ENCODE measurements around the gene GEMIN4. TPM values are rescaled to one million over a fixed set of nuclear protein-coding genes. Genes with fewer than 3 reads are reported as not detected.
"Not testable (repeated sequence)": the region's sequence is repeated elsewhere in the genome, so short reads cannot be mapped to it uniquely, and the experiment has no call there.

GEMIN4 gene
- 71.4 and 80.3 TPM in 2 replicates for total RNA-seq

GRCh38 chr17:752002-752619 lies at the start of gene GEMIN4:
TSS of gene GEMIN4 (minus strand) at chr17:752264. CDS start at chr17:752142, 122 bp downstream.
- Mint-ChIP-seq H3K9me3 (peaks cover 6% of the 10 kb centered on the region), H3K4me1 (peaks cover 35% of the 10 kb centered on the region), H3K27ac (peak within 1 kb of the TSS; percentile 98), H3K27me3 (no peaks in the 10 kb centered on the region), H3K4me3 (peak within 1 kb of the TSS; percentile 100), H3K36me3 (ENCODE audit: low read depth) (peaks cover 50% of the 10 kb centered on the region)
- peak; percentile 100 for DNase-seq
- intact Hi-C loops (cut with micrococcal nuclease): loop anchor here (1.0 kb wide), 5 partner anchors 20 to 244 kb away; partner anchors contain the start of genes GLOD4, MRM3, TLCD3A and VPS53

DNA sequence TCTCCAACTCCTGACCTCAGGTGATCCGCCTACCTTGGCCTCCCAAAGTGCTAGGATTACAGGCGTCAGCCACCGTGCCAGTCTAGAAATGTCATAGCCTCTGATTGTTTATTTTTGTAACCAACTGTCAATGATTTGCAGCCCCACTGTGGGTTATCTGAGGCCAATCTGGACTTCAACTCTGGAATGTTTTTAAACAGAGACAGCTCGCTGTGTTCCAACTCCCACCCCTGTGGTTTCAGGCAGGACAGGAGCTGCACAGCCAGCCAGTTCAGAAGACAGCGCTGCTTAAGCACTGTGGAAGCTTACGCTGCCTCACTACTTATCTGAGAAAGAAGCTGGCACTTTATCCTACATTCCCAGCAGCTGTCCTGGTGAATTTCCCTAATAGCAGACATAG lies 49.6 kb upstream of the GEMIN4 start:
- no peak overlapping the region for H3K4me3 Mint-ChIP-seq
- intact Hi-C loops (cut with micrococcal nuclease): no loop called here
- DNase-seq: no peak
- no peaks in the 10 kb centered on the region for H3K9me3 Mint-ChIP-seq
- H3K27ac Mint-ChIP-seq: no peak overlapping the region
- no peaks in the 10 kb centered on the region for H3K4me1 Mint-ChIP-seq
- H3K36me3 Mint-ChIP-seq (ENCODE audit: low read depth): peaks cover 2% of the 10 kb centered on the region
- H3K27me3 Mint-ChIP-seq: no peaks in the 10 kb centered on the region

DNA sequence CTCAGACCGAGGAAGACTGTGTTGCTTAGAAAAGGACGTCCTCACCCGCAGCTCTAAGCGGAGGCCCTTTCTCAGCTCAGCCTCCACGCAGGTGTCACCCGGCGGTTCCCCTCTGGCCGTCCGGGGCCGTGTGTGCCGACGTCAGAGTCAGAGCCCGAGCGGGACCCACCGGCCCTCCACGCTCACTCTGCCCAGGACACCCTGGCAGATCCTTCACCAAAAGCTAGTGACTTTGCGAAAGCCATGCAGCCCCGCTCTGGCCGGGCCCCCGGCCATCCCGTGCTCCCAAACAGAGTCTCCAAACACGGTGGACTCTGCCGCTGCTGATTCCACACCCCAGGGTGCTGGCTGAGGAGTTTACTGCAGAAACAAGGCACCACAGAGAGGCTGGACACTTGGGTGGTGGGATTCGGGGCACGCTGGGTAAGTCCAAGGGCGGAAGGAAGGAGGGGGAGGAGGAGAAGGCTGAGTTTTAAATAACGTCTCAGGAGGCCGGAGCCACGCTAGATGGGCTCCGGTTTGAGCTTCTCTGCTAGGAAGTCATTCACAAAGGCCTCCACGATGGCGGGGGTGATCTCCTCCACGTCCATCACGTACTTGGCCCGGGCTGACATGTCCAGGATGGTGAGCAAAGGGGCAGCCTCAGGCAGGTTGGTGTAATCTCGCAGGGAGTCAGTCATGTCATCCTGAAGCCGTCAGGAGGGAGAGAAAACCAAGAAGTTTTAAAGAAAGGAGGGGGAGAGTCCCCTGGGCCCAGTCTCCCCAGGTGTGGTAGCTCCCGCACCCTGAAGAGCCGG lies 48.6 kb upstream of the GEMIN4 start:
- Mint-ChIP-seq H3K9me3 (no peaks in the 10 kb centered on the region), H3K4me1 (no peaks in the 10 kb centered on the region), H3K36me3 (ENCODE audit: low read depth) (peaks cover 2% of the 10 kb centered on the region), H3K27ac (no peak overlapping the region), H3K27me3 (no peaks in the 10 kb centered on the region), H3K4me3 (no peak overlapping the region)
- intact Hi-C loops (cut with micrococcal nuclease): no loop called here
- DNase-seq: no peak

DNA sequence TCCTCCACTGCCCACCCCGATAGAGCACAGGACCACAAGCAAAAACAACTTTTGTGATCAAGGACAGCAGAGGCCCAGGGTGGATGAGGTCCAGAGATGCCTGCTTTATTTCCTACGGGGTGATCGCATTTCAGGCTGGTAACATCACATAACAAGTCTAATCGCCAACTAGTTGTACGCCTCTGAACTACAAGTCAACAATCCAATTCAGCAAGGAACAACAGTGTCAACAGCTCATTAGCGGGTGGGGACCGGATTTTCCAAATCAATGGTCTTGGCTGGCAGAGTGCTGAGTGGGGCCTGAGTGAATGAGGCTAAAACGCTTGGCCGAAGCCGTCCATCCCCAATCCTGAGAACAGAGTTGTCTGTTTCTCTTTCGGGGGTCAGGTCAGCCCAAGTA lies 47.2 kb upstream of the GEMIN4 start:
- Mint-ChIP-seq H3K9me3 (no peaks in the 10 kb centered on the region), H3K4me1 (peaks cover 4% of the 10 kb centered on the region), H3K27me3 (no peaks in the 10 kb centered on the region), H3K36me3 (ENCODE audit: low read depth) (peaks cover 5% of the 10 kb centered on the region), H3K4me3 (no peak overlapping the region), H3K27ac (no peak overlapping the region)
- no peak for DNase-seq
- intact Hi-C loops (cut with micrococcal nuclease): loop anchor here (5.0 kb wide), 1 partner anchor 198 kb away; the partner anchor contains the start of gene TIMM22

GRCh38 chr17:798246-798645 lies 46.2 kb upstream of the GEMIN4 start:
- intact Hi-C loops (cut with micrococcal nuclease): loop anchor here (5.0 kb wide), 1 partner anchor 199 kb away; the partner anchor contains the start of gene TIMM22
- H3K9me3 Mint-ChIP-seq: no peaks in the 10 kb centered on the region
- no peak for DNase-seq
- no peak overlapping the region for H3K4me3 Mint-ChIP-seq
- H3K27ac Mint-ChIP-seq: no peak overlapping the region
- peaks cover 4% of the 10 kb centered on the region for H3K4me1 Mint-ChIP-seq
- H3K36me3 Mint-ChIP-seq (ENCODE audit: low read depth): peaks cover 6% of the 10 kb centered on the region
- H3K27me3 Mint-ChIP-seq: no peaks in the 10 kb centered on the region

DNA sequence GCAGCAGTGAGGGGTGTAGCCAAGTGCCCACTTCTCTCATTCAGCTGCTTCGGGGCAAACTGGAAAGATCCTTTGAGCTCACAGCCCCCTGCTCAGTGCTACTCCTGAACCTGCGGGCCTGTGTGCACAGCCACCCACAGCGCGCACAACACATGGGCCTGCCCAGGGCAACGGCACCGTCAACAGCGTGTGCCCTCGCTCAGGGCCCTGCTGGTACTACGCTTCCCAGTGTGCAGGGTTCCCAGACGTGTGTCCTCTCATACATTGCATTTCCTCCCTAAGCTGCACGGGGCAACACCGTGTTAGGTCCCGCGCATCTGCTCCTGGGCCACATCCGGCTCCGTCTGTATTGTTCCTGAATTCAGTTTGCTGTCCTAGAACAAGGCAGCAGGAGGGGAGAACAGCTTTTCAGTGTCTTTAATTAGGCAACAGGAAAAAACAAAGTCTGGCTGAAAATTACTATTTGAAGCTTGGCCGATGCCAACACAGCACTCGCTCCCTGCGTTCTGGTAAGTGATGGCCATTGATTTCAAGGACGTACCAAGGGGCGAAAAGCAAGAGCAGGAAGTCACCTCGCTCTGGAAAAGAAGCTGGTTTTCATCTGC lies 45.3 kb upstream of the GEMIN4 start:
- intact Hi-C loops (cut with micrococcal nuclease): loop anchor here (5.0 kb wide), 1 partner anchor 200 kb away; the partner anchor contains the start of gene TIMM22
- no peaks in the 10 kb centered on the region for H3K27me3 Mint-ChIP-seq
- no peak overlapping the region for H3K4me3 Mint-ChIP-seq
- DNase-seq: no peak
- peaks cover 4% of the 10 kb centered on the region for H3K4me1 Mint-ChIP-seq
- H3K27ac Mint-ChIP-seq: no peak overlapping the region
- peaks cover 11% of the 10 kb centered on the region for H3K36me3 Mint-ChIP-seq (ENCODE audit: low read depth)
- H3K9me3 Mint-ChIP-seq: no peaks in the 10 kb centered on the region

DNA sequence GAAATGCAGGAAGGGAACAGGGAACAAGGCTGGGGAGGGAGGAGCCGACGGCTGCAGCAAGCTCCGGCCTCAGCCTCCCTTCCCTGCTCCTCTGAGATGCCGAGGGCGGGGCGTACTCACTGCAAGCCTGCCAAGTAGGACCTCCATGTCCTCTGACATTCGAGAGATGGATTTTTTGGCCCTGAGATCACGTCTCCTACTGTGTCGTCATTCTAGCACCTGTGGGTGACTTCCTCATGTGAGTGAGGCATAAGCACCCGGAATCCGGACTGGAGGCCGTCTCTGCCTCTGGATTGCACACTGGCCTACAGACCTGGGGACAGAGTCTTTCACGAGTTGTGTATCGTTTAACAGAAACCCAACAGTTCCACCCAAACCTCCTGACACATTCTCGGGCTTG lies 44.5 kb upstream of the GEMIN4 start:
- DNase-seq: no peak
- Mint-ChIP-seq H3K4me1 (peaks cover 4% of the 10 kb centered on the region), H3K27ac (no peak overlapping the region), H3K36me3 (ENCODE audit: low read depth) (peaks cover 16% of the 10 kb centered on the region), H3K9me3 (no peaks in the 10 kb centered on the region), H3K27me3 (no peaks in the 10 kb centered on the region), H3K4me3 (no peak overlapping the region)
- intact Hi-C loops (cut with micrococcal nuclease): loop anchor here (5.0 kb wide), 1 partner anchor 201 kb away; the partner anchor contains the start of gene TIMM22

DNA sequence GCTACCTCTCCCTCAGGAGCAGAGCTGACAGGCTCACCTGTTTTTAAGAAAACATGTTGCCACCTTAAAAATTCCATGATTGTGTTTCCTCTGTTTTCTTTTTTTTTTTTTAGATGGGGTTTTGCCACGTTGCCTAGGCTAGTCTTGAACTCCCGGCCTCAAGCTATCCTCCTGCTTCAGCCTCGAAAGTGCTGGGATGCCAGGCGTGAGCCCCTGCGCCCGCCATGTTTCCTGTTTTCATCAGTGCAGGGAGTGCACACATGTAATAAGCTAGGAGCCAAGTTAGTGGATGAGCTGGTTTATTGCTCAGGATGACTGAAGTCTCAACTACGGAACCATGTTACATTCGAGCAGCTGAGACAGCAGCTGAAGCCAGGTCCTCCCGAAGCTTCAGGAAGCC lies 43.7 kb upstream of the GEMIN4 start:
- Mint-ChIP-seq H3K27ac (no peak overlapping the region), H3K36me3 (ENCODE audit: low read depth) (peaks cover 23% of the 10 kb centered on the region), H3K4me1 (peaks cover 4% of the 10 kb centered on the region), H3K9me3 (no peaks in the 10 kb centered on the region), H3K4me3 (no peak overlapping the region), H3K27me3 (no peaks in the 10 kb centered on the region)
- DNase-seq: no peak
- intact Hi-C loops (cut with micrococcal nuclease): loop anchor here (1.0 to 5.0 kb wide), 2 partner anchors 186 to 202 kb away; partner anchors contain the start of gene TIMM22

- H3K4me3 Mint-ChIP-seq: no peak overlapping the region
- no peak for DNase-seq
- intact Hi-C loops (cut with micrococcal nuclease): loop anchor here (1.0 to 5.0 kb wide), 2 partner anchors 186 to 202 kb away; partner anchors contain the start of gene TIMM22
- H3K4me1 Mint-ChIP-seq: peaks cover 4% of the 10 kb centered on the region
- peaks cover 23% of the 10 kb centered on the region for H3K36me3 Mint-ChIP-seq (ENCODE audit: low read depth)
- H3K27ac Mint-ChIP-seq: no peak overlapping the region
- no peaks in the 10 kb centered on the region for H3K27me3 Mint-ChIP-seq
- no peaks in the 10 kb centered on the region for H3K9me3 Mint-ChIP-seq
These were observed 43.2 kb upstream of the GEMIN4 start for GRCh38 chr17:795276-795675.

DNA sequence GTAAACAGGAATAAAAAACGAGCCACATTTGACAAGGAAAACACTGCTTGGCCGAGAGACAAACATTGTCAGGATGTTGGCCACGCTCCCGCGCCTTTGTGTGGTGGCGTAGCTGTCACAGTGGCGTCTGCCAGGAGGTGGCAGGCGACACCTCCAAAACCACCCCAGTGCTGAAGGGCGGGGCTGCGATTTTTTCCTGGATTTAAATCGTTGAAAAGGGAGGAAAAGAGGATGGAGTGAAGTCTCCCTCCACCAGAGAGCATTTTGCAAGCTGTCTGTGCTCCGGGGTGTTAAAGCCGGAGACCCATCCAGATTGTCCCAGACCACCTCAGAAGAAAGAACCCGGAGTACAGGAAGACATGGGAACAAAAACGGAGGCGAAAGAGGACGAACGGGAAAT lies 42.8 kb upstream of the GEMIN4 start:
- Mint-ChIP-seq H3K9me3 (no peaks in the 10 kb centered on the region), H3K36me3 (ENCODE audit: low read depth) (peaks cover 25% of the 10 kb centered on the region), H3K27me3 (no peaks in the 10 kb centered on the region), H3K4me3 (no peak overlapping the region), H3K4me1 (peaks cover 4% of the 10 kb centered on the region), H3K27ac (no peak overlapping the region)
- intact Hi-C loops (cut with micrococcal nuclease): loop anchor here (1.0 to 5.0 kb wide), 2 partner anchors 186 to 202 kb away; partner anchors contain the start of gene TIMM22
- DNase-seq: peak; percentile 82

- Mint-ChIP-seq H3K4me1 (peaks cover 4% of the 10 kb centered on the region), H3K9me3 (no peaks in the 10 kb centered on the region), H3K27ac (no peak overlapping the region), H3K27me3 (no peaks in the 10 kb centered on the region), H3K36me3 (ENCODE audit: low read depth) (peaks cover 36% of the 10 kb centered on the region), H3K4me3 (no peak overlapping the region)
- DNase-seq: no peak
- intact Hi-C loops (cut with micrococcal nuclease): no loop called here
These were observed 40.2 kb upstream of the GEMIN4 start for GRCh38 chr17:792277-792676.

DNA sequence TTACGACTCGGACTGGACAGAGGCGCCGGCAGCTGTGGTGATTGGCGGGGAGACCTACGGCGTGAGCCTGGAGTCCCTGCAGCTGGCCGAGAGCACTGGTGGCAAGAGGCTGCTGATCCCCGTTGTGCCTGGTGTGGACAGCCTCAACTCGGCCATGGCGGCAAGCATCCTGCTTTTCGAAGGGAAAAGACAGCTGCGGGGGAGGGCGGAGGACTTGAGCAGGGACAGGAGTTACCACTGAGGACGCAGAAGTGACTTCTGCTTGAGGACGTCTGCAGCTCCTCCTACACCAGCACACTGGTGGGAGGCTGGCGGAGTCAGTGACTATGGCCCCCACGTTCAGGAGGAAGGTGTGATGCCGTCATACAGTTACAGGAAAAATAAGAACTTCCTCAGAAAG lies 39.8 kb upstream of the GEMIN4 start:
- Mint-ChIP-seq H3K27me3 (no peaks in the 10 kb centered on the region), H3K4me1 (peaks cover 4% of the 10 kb centered on the region)

GRCh38 chr17:790874-791247 lies 38.8 kb upstream of the GEMIN4 start:
- DNase-seq; intact Hi-C loops (cut with micrococcal nuclease); H3K4me3 Mint-ChIP-seq; H3K27ac Mint-ChIP-seq; H3K27me3 Mint-ChIP-seq; H3K9me3 Mint-ChIP-seq; H3K4me1 Mint-ChIP-seq: not testable (repeated sequence)
- H3K36me3 Mint-ChIP-seq (ENCODE audit: low read depth): peaks cover 39% of the 10 kb centered on the region

More for the DNA sequence above, 39.8 kb upstream of the GEMIN4 start:
- H3K27ac Mint-ChIP-seq: no peak overlapping the region
- H3K9me3 Mint-ChIP-seq: no peaks in the 10 kb centered on the region
- intact Hi-C loops (cut with micrococcal nuclease): no loop called here
- no peak overlapping the region for H3K4me3 Mint-ChIP-seq
- peaks cover 39% of the 10 kb centered on the region for H3K36me3 Mint-ChIP-seq (ENCODE audit: low read depth)
- no peak for DNase-seq
